Loucy (cell line): Measurements from ENCODE around the gene S100A3.
A peak's percentile ranks its signal among the peaks of the same experiment; 100 is the strongest.

ENCODE experiments used
- H2AFZ ChIP-seq: fragments of 200-600 bp; sonication (generic); 2 replicates; pipeline ENCODE4 v1.6.0; 2016; ENCODE audit warnings: antibody characterized with exemption, mild to moderate bottlenecking, low read length, moderate library complexity
- H3F3A ChIP-seq: fragments of 200-600 bp; 2 replicates; pipeline ENCODE4 v1.6.0; 2016; ENCODE audit warnings: antibody characterized with exemption, low read depth, mild to moderate bottlenecking
- H3K27me3 ChIP-seq: fragments of 200-600 bp; sonication (generic); 2 replicates; pipeline ENCODE4 v1.6.1; 2014; ENCODE audit warnings: low read length, mild to moderate bottlenecking; ENCODE audit not compliant: insufficient read depth, poor library complexity, severe bottlenecking
- H3K36me3 ChIP-seq: fragments of 200-600 bp; sonication (generic); 2 replicates; pipeline ENCODE4 v1.6.1; 2016; ENCODE audit warnings: low read length; ENCODE audit not compliant: insufficient read depth
- H3K4me1 ChIP-seq: fragments of 200-600 bp; sonication (generic); 2 replicates; pipeline ENCODE4 v1.5.1; 2014; ENCODE audit warnings: low read length, mild to moderate bottlenecking; ENCODE audit not compliant: insufficient read depth, poor library complexity, severe bottlenecking
- H3K4me2 ChIP-seq: fragments of 200-600 bp; sonication (generic); 2 replicates; pipeline ENCODE4 v1.6.0; 2014; ENCODE audit warnings: antibody characterized with exemption, low read length, low read depth, mild to moderate bottlenecking; ENCODE audit not compliant: poor library complexity, severe bottlenecking
- H3K4me3 ChIP-seq: fragments of 200-600 bp; sonication (generic); 2 replicates; pipeline ENCODE4 v1.5.1; 2014; ENCODE audit warnings: low read length, mild to moderate bottlenecking, mixed read lengths; ENCODE audit not compliant: poor library complexity, severe bottlenecking
- H3K79me2 ChIP-seq: fragments of 200-600 bp; sonication (generic); 2 replicates; pipeline ENCODE4 v1.6.1; 2014; ENCODE audit warnings: low read length; ENCODE audit not compliant: insufficient read depth
- H3K9ac ChIP-seq: fragments of 200-600 bp; sonication (generic); 2 replicates; pipeline ENCODE4 v1.6.0; 2014; ENCODE audit warnings: mild to moderate bottlenecking, low read depth, low read length, moderate library complexity; ENCODE audit not compliant: poor library complexity, severe bottlenecking
- H3K9me2 ChIP-seq: fragments of 200-600 bp; sonication (generic); replicated peaks from 2 replicates; pipeline ENCODE4 v1.6.1; 2016; ENCODE audit warnings: low read depth, low read length, mixed read lengths
- H3K9me3 ChIP-seq: fragments of 200-600 bp; sonication (generic); 2 replicates; pipeline ENCODE4 v1.6.1; 2014; ENCODE audit warnings: mild to moderate bottlenecking, antibody characterized with exemption, low read length, low read depth; ENCODE audit not compliant: insufficient read depth
- H4K20me1 ChIP-seq: fragments of 200-600 bp; sonication (generic); 2 replicates; pipeline ENCODE4 v1.6.0; 2014; ENCODE audit warnings: antibody characterized with exemption, low read length, mild to moderate bottlenecking; ENCODE audit not compliant: insufficient read depth, poor library complexity, severe bottlenecking
- CTCF ChIP-seq: fragments of 200-600 bp; sonication (generic); conservative IDR thresholded peaks from 2 replicates; pipeline ENCODE4 v1.5.1; 2014; ENCODE audit warnings: mild to moderate bottlenecking, antibody characterized with exemption, low read length
- EZH2phosphoT487 ChIP-seq: fragments of 200-600 bp; IDR thresholded peaks from 2 replicates; pipeline ENCODE4 v1.6.1; 2018; ENCODE audit warnings: antibody characterized with exemption, mild to moderate bottlenecking, moderate library complexity, borderline replicate concordance

The S100A3 gene

GRCh38 chr1:153513023-153513422 is 36.0 kb downstream of the S100A3 start:
- H3K4me2 ChIP-seq = no peak overlapping the region
- no peaks in the 10 kb centered on the region for H3K27me3 ChIP-seq
- no peak for TF ChIP-seq EZH2phosphoT487
- TF ChIP-seq CTCF = peak; percentile 56
- H3K9me3 ChIP-seq = no peaks in the 10 kb centered on the region
- H2AFZ ChIP-seq = peak overlapping the region; percentile 72
- H3K4me1 ChIP-seq = peaks cover 19% of the 10 kb centered on the region
- H3K79me2 ChIP-seq = no peaks in the 10 kb centered on the region
- no peak overlapping the region for H3K4me3 ChIP-seq
- no peak overlapping the region for H3K9ac ChIP-seq
- no peaks in the 10 kb centered on the region for H4K20me1 ChIP-seq
- H3K9me2 ChIP-seq = no peaks in the 10 kb centered on the region
- no peaks in the 10 kb centered on the region for H3K36me3 ChIP-seq
- H3F3A ChIP-seq = no peaks in the 10 kb centered on the region

GRCh38 chr1:153510984-153511410 is 38.1 kb downstream of the S100A3 start:
- Histone ChIP-seq H3K9ac (no peak overlapping the region), H3K4me2 (peak overlapping the region; percentile 33), H3F3A (no peaks in the 10 kb centered on the region), H4K20me1 (no peaks in the 10 kb centered on the region), H2AFZ (peak overlapping the region; percentile 78), H3K79me2 (no peaks in the 10 kb centered on the region), H3K9me2 (no peaks in the 10 kb centered on the region), H3K36me3 (no peaks in the 10 kb centered on the region), H3K4me3 (no peak overlapping the region), H3K9me3 (no peaks in the 10 kb centered on the region), H3K27me3 (no peaks in the 10 kb centered on the region), H3K4me1 (peaks cover 19% of the 10 kb centered on the region)
- TF ChIP-seq CTCF (peak; percentile 93), EZH2phosphoT487 (no peak)

- Histone ChIP-seq H2AFZ (peak overlapping the region; percentile 37; the same call in 1 of the 2 replicates), H3K4me3 (no peak overlapping the region), H4K20me1 (no peaks in the 10 kb centered on the region), H3K27me3 (no peaks in the 10 kb centered on the region), H3F3A (no peaks in the 10 kb centered on the region), H3K4me1 (peaks cover 12% of the 10 kb centered on the region), H3K79me2 (no peaks in the 10 kb centered on the region), H3K9me3 (no peaks in the 10 kb centered on the region), H3K9me2 (no peaks in the 10 kb centered on the region), H3K36me3 (no peaks in the 10 kb centered on the region), H3K9ac (no peak overlapping the region), H3K4me2 (no peak overlapping the region)
- TF ChIP-seq EZH2phosphoT487 = no peak
- peak; percentile 93 for TF ChIP-seq CTCF
Measured at GRCh38 chr1:153509729-153510354, 39.2 kb downstream of the S100A3 start.
